ENCODE measurements around the gene BANK1.

DNA sequence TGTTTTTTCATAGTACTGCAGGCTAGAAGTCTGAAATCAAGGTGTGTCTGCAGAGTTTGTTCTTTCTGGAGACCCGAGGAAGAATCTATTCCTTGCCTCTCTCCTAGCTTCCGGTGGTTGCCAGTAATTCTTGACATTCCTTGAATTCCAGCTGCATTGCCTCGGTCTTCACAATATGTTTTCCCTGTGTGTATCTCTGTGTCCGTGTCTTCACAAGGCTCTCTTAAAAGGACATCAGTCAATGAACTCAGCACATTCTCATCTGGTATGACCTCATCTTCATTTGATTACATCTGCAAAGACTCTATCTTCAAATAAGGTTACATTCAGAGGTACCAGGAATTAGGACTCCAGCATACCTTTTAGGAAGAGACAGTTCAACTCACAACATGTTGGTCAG, 163.4 kb downstream of the BANK1 start:
- TF ChIP-seq CTCF (IDR thresholded peaks at IDR 0.05) (no peak), POLR2AphosphoS5 (IDR thresholded peaks at IDR 0.05; ENCODE audit: low read depth, low read length) (no peak), SIN3A (IDR thresholded peaks at IDR 0.05; ENCODE audit: borderline replicate concordance, insufficient read depth, low read depth, low read length) (no peak), TCF7L2 (IDR thresholded peaks at IDR 0.05; ENCODE audit: low read depth, low read length) (no peak)
- TF ChIP-seq, protein P1, sequence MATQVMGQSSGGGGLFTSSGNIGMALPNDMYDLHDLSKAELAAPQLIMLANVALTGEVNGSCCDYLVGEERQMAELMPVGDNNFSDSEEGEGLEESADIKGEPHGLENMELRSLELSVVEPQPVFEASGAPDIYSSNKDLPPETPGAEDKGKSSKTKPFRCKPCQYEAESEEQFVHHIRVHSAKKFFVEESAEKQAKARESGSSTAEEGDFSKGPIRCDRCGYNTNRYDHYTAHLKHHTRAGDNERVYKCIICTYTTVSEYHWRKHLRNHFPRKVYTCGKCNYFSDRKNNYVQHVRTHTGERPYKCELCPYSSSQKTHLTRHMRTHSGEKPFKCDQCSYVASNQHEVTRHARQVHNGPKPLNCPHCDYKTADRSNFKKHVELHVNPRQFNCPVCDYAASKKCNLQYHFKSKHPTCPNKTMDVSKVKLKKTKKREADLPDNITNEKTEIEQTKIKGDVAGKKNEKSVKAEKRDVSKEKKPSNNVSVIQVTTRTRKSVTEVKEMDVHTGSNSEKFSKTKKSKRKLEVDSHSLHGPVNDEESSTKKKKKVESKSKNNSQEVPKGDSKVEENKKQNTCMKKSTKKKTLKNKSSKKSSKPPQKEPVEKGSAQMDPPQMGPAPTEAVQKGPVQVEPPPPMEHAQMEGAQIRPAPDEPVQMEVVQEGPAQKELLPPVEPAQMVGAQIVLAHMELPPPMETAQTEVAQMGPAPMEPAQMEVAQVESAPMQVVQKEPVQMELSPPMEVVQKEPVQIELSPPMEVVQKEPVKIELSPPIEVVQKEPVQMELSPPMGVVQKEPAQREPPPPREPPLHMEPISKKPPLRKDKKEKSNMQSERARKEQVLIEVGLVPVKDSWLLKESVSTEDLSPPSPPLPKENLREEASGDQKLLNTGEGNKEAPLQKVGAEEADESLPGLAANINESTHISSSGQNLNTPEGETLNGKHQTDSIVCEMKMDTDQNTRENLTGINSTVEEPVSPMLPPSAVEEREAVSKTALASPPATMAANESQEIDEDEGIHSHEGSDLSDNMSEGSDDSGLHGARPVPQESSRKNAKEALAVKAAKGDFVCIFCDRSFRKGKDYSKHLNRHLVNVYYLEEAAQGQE (IDR thresholded peaks at IDR 0.05; ENCODE audit: insufficient read depth in 1 of 2, low read depth in 2 of 2, low read length in 1 of 2) = no peak

Measured in Panc1 (cell line).